Putamen (tissue), 1 donor: ENCODE data around the gene PTRH2.
"Not testable (repeated sequence)": the region's sequence is repeated elsewhere in the genome, so short reads cannot be mapped to it uniquely, and the experiment has no call there.

Source experiments
- DNase-seq: peaks from one replicate; pipeline ENCODE4 v3.0.0-alpha.2; 2016; ENCODE audit warnings: low spot score

The PTRH2 gene

GRCh38 chr17:59669411-59669810 is 37.8 kb downstream of the PTRH2 start:
- DNase-seq, result no peak

GRCh38 chr17:59668816-59669215 is 38.4 kb downstream of the PTRH2 start:
- DNase-seq, result no peak

- no peak for DNase-seq
Observed at GRCh38 chr17:59666235-59666634, 41.0 kb downstream of the PTRH2 start.

GRCh38 chr17:59656624-59657023 is 50.6 kb downstream of the PTRH2 start:
- DNase-seq, result not testable (repeated sequence)

GRCh38 chr17:59652119-59652518 is 55.1 kb downstream of the PTRH2 start:
- no peak for DNase-seq

- no peak for DNase-seq
Observed at GRCh38 chr17:59651346-59651745, 55.9 kb downstream of the PTRH2 start.

- DNase-seq, result peak; percentile 59
Observed at GRCh38 chr17:59650642-59651041, 56.6 kb downstream of the PTRH2 start.

- DNase-seq, result no peak
Observed at GRCh38 chr17:59649886-59650285, 57.3 kb downstream of the PTRH2 start.
